ENCODE results near the gene RGS7.

DNA sequence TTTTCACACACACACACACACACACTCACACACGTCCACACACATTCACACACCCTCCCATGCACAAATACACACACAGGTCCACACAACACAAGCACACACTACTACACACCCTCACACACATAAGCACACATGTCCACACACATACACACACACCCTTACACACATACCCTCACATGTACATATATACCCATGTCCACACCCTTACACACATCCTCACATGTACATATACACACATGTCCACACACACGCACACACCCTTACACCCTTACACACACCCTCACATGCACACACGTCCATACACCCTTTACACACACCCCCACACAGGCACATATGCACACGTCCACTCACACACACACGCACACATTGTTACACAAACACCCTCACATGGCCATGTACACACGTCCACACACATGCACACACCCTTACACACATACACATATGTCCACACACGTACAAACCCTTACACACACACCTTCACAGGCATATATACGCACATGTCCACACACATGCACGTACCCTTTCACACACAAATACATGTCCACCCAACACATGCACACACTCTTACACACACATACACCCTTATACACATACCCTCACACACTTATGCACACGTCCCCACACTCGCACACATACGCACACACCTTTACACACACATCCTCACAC is 50.7 kb downstream of the RGS7 start:
- TF ChIP-seq, protein P1, sequence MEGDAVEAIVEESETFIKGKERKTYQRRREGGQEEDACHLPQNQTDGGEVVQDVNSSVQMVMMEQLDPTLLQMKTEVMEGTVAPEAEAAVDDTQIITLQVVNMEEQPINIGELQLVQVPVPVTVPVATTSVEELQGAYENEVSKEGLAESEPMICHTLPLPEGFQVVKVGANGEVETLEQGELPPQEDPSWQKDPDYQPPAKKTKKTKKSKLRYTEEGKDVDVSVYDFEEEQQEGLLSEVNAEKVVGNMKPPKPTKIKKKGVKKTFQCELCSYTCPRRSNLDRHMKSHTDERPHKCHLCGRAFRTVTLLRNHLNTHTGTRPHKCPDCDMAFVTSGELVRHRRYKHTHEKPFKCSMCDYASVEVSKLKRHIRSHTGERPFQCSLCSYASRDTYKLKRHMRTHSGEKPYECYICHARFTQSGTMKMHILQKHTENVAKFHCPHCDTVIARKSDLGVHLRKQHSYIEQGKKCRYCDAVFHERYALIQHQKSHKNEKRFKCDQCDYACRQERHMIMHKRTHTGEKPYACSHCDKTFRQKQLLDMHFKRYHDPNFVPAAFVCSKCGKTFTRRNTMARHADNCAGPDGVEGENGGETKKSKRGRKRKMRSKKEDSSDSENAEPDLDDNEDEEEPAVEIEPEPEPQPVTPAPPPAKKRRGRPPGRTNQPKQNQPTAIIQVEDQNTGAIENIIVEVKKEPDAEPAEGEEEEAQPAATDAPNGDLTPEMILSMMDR (IDR thresholded peaks at IDR 0.05): no peak
- TF ChIP-seq EP300 (IDR thresholded peaks at IDR 0.05): no peak
- no peak for TF ChIP-seq MYC (IDR thresholded peaks at IDR 0.05; ENCODE audit: borderline replicate concordance, low read length)
